ENCODE results near the gene INPP5D. TPM values are rescaled to one million over a fixed set of nuclear protein-coding genes. Genes with fewer than 3 reads are reported as not detected.
A peak's percentile ranks its signal among the peaks of the same experiment; 100 is the strongest.

INPP5D gene
- total RNA-seq, 1 donor from 2014 or later, result 79.2 TPM

DNA sequence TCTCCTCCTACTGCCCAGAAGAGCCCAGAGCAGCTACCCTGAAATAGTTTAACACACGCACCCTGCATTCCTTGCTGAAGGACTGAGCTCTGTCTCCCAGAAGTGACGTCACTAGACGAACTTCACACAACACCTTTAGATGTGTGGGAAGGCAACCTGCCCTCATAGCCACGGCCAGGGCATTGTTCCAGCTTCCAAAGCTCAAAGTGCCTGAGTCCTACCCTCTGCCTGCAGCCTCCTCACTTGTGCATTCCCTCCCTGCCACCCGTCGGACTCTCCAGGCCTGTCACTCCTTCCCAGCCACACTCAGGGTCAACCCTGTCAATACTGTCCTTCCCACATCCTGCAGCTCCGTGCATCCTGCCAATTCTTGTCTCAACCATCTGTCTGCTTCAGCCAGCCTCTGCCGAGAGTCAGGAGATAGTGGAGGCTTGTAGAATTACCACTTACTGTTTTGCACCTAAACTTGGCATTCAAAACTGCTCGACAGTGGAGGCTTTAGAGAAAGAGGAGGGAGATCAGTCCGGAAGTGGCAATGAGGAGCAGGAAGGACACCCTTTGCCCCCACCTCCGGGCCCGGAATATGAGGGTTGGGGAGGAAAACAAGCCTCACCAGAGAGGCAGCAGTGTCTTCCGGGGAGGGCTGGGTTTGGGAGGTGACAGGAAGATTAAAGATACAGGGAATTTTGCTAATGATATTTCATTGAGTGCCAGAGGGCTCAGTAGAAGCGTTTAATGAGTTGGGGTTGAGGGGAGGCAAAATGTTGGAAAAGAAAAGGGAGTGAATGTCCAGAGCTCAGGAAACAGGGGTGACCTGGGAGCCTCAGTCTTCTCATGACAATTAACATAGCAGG is 119.1 kb downstream of the INPP5D start:
- Mint-ChIP-seq H3K36me3 (ENCODE audit: low read depth, unreplicated experiment) (peaks cover 71% of the 10 kb centered on the region), H3K27ac (ENCODE audit: unreplicated experiment) (no peak overlapping the region)

DNA sequence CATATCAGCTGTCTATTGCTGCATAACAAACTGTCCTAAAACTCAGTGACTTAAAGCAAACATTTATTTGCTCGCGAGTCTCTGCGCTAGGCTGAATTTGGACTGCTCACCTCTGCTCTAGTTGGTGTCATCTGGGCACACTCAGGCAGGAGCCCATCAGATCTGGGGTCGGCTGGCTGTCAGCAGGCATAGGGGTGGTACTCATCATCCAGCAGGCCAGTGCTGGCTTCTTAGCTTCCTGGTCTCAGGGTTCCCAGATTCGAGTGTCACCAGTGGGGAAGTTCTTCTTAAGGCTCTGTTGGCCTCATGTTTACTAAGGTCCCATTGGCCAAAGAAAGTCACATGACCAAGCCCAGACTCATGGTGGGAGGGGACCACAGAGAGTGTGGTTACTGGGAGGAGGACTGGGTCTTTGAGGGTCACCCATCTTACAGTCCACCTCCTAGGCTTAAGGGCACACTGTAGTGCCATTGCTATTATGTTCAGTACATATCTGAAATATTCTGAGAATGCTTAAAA is 119.8 kb downstream of the INPP5D start:
- Mint-ChIP-seq H3K9me3 (ENCODE audit: unreplicated experiment) (no peaks in the 10 kb centered on the region), H3K4me1 (ENCODE audit: unreplicated experiment) (peaks cover 8% of the 10 kb centered on the region), H3K27ac (ENCODE audit: unreplicated experiment) (no peak overlapping the region), H3K36me3 (ENCODE audit: low read depth, unreplicated experiment) (peaks cover 77% of the 10 kb centered on the region), H3K27me3 (ENCODE audit: unreplicated experiment) (peaks cover 12% of the 10 kb centered on the region), H3K4me3 (ENCODE audit: unreplicated experiment) (peak overlapping the region; percentile 78)
- no peak for TF ChIP-seq CTCF (IDR thresholded peaks at IDR 0.05; ENCODE audit: unreplicated experiment)
- DNase-seq (ENCODE audit: low spot score), result no peak

More for the DNA sequence above, 119.1 kb downstream of the INPP5D start:
- Mint-ChIP-seq H3K27me3 (ENCODE audit: unreplicated experiment) (peaks cover 12% of the 10 kb centered on the region), H3K4me3 (ENCODE audit: unreplicated experiment) (peak overlapping the region; percentile 70), H3K9me3 (ENCODE audit: unreplicated experiment) (no peaks in the 10 kb centered on the region), H3K4me1 (ENCODE audit: unreplicated experiment) (peaks cover 8% of the 10 kb centered on the region)
- no peak for DNase-seq (ENCODE audit: low spot score)
- no peak for TF ChIP-seq CTCF (IDR thresholded peaks at IDR 0.05; ENCODE audit: unreplicated experiment)

DNA sequence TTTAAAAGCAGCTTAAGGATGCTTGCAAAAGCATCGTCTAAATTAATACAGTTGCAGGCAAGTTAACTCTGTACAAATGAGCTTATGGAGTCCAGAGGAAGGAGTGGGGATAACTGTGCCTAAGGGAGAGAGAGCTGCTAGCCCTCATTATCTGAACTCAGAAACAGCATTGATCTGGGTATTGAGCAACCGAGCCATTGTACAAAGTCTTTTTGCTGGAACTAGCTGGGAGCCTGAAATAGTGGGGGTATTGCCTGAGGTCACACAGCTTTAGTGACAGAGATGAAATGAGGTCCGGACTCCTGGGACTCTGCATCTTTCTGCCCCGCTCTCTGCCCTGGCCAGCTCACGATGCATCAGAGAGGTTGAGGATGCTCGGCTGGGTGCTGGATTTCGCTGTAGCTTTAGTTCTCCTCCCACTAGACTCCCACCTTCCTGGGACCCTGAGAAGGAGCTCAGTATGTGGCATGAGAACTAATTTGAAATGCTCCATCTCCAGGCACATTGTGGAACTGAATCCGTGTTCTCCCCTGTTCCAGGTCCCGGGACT is 123.8 kb downstream of the INPP5D start:
- H3K27me3 Mint-ChIP-seq (ENCODE audit: unreplicated experiment), result peaks cover 21% of the 10 kb centered on the region
- TF ChIP-seq CTCF (IDR thresholded peaks at IDR 0.05; ENCODE audit: unreplicated experiment), result no peak
- H3K4me3 Mint-ChIP-seq (ENCODE audit: unreplicated experiment), result no peak overlapping the region
- no peak overlapping the region for H3K27ac Mint-ChIP-seq (ENCODE audit: unreplicated experiment)
- no peak for DNase-seq (ENCODE audit: low spot score)
- H3K4me1 Mint-ChIP-seq (ENCODE audit: unreplicated experiment), result peaks cover 8% of the 10 kb centered on the region
- peaks cover 76% of the 10 kb centered on the region for H3K36me3 Mint-ChIP-seq (ENCODE audit: low read depth, unreplicated experiment)
- no peaks in the 10 kb centered on the region for H3K9me3 Mint-ChIP-seq (ENCODE audit: unreplicated experiment)

GRCh38 chr2:233184669-233185068 is 124.5 kb downstream of the INPP5D start:
- DNase-seq (ENCODE audit: low spot score), result no peak
- Mint-ChIP-seq H3K4me3 (ENCODE audit: unreplicated experiment) (no peak overlapping the region), H3K4me1 (ENCODE audit: unreplicated experiment) (peaks cover 6% of the 10 kb centered on the region), H3K27ac (ENCODE audit: unreplicated experiment) (no peak overlapping the region), H3K36me3 (ENCODE audit: low read depth, unreplicated experiment) (peaks cover 73% of the 10 kb centered on the region), H3K27me3 (ENCODE audit: unreplicated experiment) (peaks cover 21% of the 10 kb centered on the region), H3K9me3 (ENCODE audit: unreplicated experiment) (no peaks in the 10 kb centered on the region)
- TF ChIP-seq CTCF (IDR thresholded peaks at IDR 0.05; ENCODE audit: unreplicated experiment), result no peak

DNA sequence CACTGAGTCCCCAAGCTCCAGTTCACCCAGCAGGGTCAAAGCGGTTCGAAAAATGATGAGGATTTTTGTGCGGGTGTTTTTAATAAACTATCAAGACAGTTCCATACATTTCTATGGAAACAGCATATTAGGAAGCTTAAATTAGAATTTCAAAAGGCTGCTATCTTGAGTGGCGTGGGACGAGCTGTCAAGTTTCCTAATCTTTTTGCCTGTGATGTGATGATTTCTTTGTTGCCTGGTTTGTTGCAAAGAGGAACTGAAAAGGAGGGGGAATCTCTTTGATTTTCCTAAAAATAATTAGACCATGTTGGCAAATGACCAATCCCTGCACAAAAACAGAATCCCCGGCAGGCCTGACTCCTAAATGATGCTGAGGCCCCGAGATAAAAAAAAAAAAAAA is 125.2 kb downstream of the INPP5D start:
- H3K27me3 Mint-ChIP-seq (ENCODE audit: unreplicated experiment), result peaks cover 23% of the 10 kb centered on the region
- no peaks in the 10 kb centered on the region for H3K9me3 Mint-ChIP-seq (ENCODE audit: unreplicated experiment)
- no peak for TF ChIP-seq CTCF (IDR thresholded peaks at IDR 0.05; ENCODE audit: unreplicated experiment)

More for the DNA sequence above, 125.2 kb downstream of the INPP5D start:
- H3K27ac Mint-ChIP-seq (ENCODE audit: unreplicated experiment), result peak overlapping the region; percentile 24
- no peak for DNase-seq (ENCODE audit: low spot score)
- peaks cover 73% of the 10 kb centered on the region for H3K36me3 Mint-ChIP-seq (ENCODE audit: low read depth, unreplicated experiment)
- peaks cover 6% of the 10 kb centered on the region for H3K4me1 Mint-ChIP-seq (ENCODE audit: unreplicated experiment)
- H3K4me3 Mint-ChIP-seq (ENCODE audit: unreplicated experiment), result no peak overlapping the region

All from endothelial cell (in vitro differentiated cells).